ENCODE measurements around the gene ZNF396. TPM values are rescaled to one million over a fixed set of nuclear protein-coding genes. Genes with fewer than 3 reads are reported as not detected.

Gene ZNF396
- total RNA-seq, 1 donor from 2014 or later, result 0.48 TPM

Other genes starting within 250 kb of the ZNF396 start
- 12.7 TPM for gene ZNF397, start 136.3 kb downstream of the ZNF396 start, total RNA-seq
- gene ZSCAN30, start 87.1 kb downstream of the ZNF396 start, total RNA-seq, result 12.0 TPM
- 44.4 TPM for gene ZNF24, start 32.9 kb downstream of the ZNF396 start, total RNA-seq
- gene INO80C, start 120.6 kb upstream of the ZNF396 start, total RNA-seq, result 23.1 TPM
- 48.0 TPM for gene GALNT1, start 204.4 kb upstream of the ZNF396 start, total RNA-seq

Measured in Right ventricle myocardium superior (tissue), 1 donor.